ENCODE measurements around the gene NPPA.

GRCh38 chr1:11860587-11860986 lies 13.0 kb upstream of the NPPA start:
- no peak for TF ChIP-seq EP300 (IDR thresholded peaks at IDR 0.05)
- TF ChIP-seq POLR2AphosphoS5 (IDR thresholded peaks at IDR 0.05) = no peak
- TF ChIP-seq, protein P1, sequence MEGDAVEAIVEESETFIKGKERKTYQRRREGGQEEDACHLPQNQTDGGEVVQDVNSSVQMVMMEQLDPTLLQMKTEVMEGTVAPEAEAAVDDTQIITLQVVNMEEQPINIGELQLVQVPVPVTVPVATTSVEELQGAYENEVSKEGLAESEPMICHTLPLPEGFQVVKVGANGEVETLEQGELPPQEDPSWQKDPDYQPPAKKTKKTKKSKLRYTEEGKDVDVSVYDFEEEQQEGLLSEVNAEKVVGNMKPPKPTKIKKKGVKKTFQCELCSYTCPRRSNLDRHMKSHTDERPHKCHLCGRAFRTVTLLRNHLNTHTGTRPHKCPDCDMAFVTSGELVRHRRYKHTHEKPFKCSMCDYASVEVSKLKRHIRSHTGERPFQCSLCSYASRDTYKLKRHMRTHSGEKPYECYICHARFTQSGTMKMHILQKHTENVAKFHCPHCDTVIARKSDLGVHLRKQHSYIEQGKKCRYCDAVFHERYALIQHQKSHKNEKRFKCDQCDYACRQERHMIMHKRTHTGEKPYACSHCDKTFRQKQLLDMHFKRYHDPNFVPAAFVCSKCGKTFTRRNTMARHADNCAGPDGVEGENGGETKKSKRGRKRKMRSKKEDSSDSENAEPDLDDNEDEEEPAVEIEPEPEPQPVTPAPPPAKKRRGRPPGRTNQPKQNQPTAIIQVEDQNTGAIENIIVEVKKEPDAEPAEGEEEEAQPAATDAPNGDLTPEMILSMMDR (IDR thresholded peaks at IDR 0.05) = no peak
- TF ChIP-seq POLR2A (IDR thresholded peaks at IDR 0.05) = no peak
